K562 (cell line): ENCODE results near the gene CLDN15. TPM values are rescaled to one million over a fixed set of nuclear protein-coding genes. Genes with fewer than 3 reads are reported as not detected.

Source experiments
- ATAC-seq: fragments of 200-7000 bp; cut with Tn5 transposase; 3 replicates; pipeline ENCODE4 v1.9.1; 2020; ENCODE audit warnings: moderate library complexity
- BruUV-seq: library from RNA; stranded (reverse); fragments of 400-500 nt; replicated peaks from 2 replicates; lab custom pipeline; 2021; lab: Mats Ljungman, UMichigan
- CTCF ChIA-PET: fragments of 300-600 bp; formaldehyde crosslinking; extraction: SDS; loops from one replicate; lab custom pipeline; 2021; ENCODE audit warnings: low intra/inter-chr PET ratio; lab: Yijun Ruan, JAX
- POLR2A ChIA-PET: fragments of 300-600, 350-650 bp; sonication (Branson Sonifier 250); formaldehyde crosslinking; extraction: SDS; loops from one replicate; lab custom pipeline; 2021; ENCODE audit warnings: antibody characterized with exemption, inconsistent platforms; lab: Yijun Ruan, JAX
- DNase-seq, 4 experiments: peaks; one replicate each; pipeline versions ENCODE4 v3.0.0 to v3.0.0-alpha.2; 2011 to 2018; ENCODE audit warnings: low spot score in 3 of 4, mixed read lengths in 3 of 4; ENCODE audit errors: extremely low read depth in 1 of 4
- FAIRE-seq: peaks from 2 replicates; lab custom pipeline; 2011; peaks lifted over from hg19 to GRCh38; lab: Jason Lieb, UNC
- H2AFZ ChIP-seq: 2 replicates; pipeline ENCODE4 v1.6.0; 2011; ENCODE audit warnings: low read depth, low read length, control low read depth, inconsistent platforms
- H3K27ac ChIP-seq: fragments of 200-600 bp; 3 replicates; pipeline ENCODE4 v1.8.0; 2011; ENCODE audit warnings: low read depth, mild to moderate bottlenecking, control low read depth, inconsistent platforms, low read length, moderate library complexity, mixed read lengths; ENCODE audit errors: extremely low read depth
- H3K27me3 ChIP-seq, 2 experiments: fragments of 300-600 bp in 1 of 2; 2 replicates in 1 of 2; 3 replicates in 1 of 2; pipeline versions ENCODE4 v1.6.0 to v1.8.0; 2011; ENCODE audit warnings: inconsistent platforms in 2 of 2, low read length in 2 of 2, mild to moderate bottlenecking in 1 of 2, mixed read lengths in 1 of 2, moderate library complexity in 1 of 2; ENCODE audit not compliant: control insufficient read depth in 2 of 2, insufficient read depth in 2 of 2
- H3K36me3 ChIP-seq: fragments of 300-600 bp; 3 replicates; pipeline ENCODE4 v1.8.0; 2011; ENCODE audit warnings: mild to moderate bottlenecking, low read length, inconsistent platforms; ENCODE audit not compliant: control insufficient read depth, insufficient read depth
- H3K4me1 ChIP-seq, 2 experiments: fragments of 200-600 bp in 1 of 2; replicated peaks in 1 of 2; 2 replicates in 1 of 2; 3 replicates in 1 of 2; pipeline versions ENCODE4 v1.5.1 to v1.8.0; 2011; ENCODE audit warnings: inconsistent platforms in 2 of 2, low read length in 2 of 2, mild to moderate bottlenecking in 1 of 2, mixed read lengths in 1 of 2, moderate library complexity in 1 of 2; ENCODE audit not compliant: control insufficient read depth in 2 of 2, insufficient read depth in 2 of 2
- H3K4me2 ChIP-seq: 2 replicates; pipeline ENCODE4 v1.6.1; 2011; ENCODE audit warnings: low read length, control low read depth, inconsistent platforms, mixed read lengths; ENCODE audit not compliant: insufficient read depth
- H3K4me3 ChIP-seq: fragments of 200-600 bp; sonication (generic), shearing (Covaris generic); 2 replicates; pipeline ENCODE4 v1.5.1; 2016; ENCODE audit warnings: control low read depth, inconsistent platforms
- H3K79me2 ChIP-seq: fragments of 200-600 bp; 3 replicates; pipeline ENCODE4 v1.8.0; 2011; ENCODE audit warnings: low read length, inconsistent platforms; ENCODE audit not compliant: control insufficient read depth, insufficient read depth
- H3K9ac ChIP-seq, 2 experiments: 2 replicates each; pipeline versions ENCODE4 v1.6.0 to v1.6.1; 2011; ENCODE audit warnings: low read depth in 2 of 2, low read length in 2 of 2, control low read depth in 1 of 2, inconsistent platforms in 1 of 2, mild to moderate bottlenecking in 1 of 2, mixed read lengths in 1 of 2; ENCODE audit not compliant: insufficient read depth in 1 of 2
- H3K9me1 ChIP-seq: one replicate; pipeline ENCODE4 v1.6.0; 2011; ENCODE audit warnings: inconsistent platforms, mild to moderate bottlenecking, low read length, moderate library complexity; ENCODE audit not compliant: control insufficient read depth, insufficient read depth
- H3K9me3 ChIP-seq: replicated peaks from 2 replicates; pipeline ENCODE4 v1.5.1; 2011; ENCODE audit warnings: low read depth, low read length, inconsistent platforms; ENCODE audit not compliant: control insufficient read depth, insufficient read depth
- H4K20me1 ChIP-seq: replicated peaks from 2 replicates; pipeline ENCODE4 v1.6.1; 2011; ENCODE audit warnings: low read length, inconsistent platforms, mixed read lengths; ENCODE audit not compliant: control insufficient read depth, insufficient read depth
- ADNP ChIP-seq: fragments of 200-800 bp; sonication (Bioruptor generic); IDR thresholded peaks from 2 replicates; pipeline ENCODE4 v1.6.1; 2016; ENCODE audit warnings: missing genetic modification characterization, missing compliant biosample characterization
- CBX3 ChIP-seq, 2 experiments: IDR thresholded peaks; 1 replicate in 1 of 2; 2 replicates in 1 of 2; pipeline ENCODE4 v1.6.1; 2012; ENCODE audit warnings: inconsistent platforms in 2 of 2, low read length in 2 of 2, borderline replicate concordance in 1 of 2, control low read depth in 1 of 2
- ELK1 ChIP-seq: sonication (generic); formaldehyde crosslinking; IDR thresholded peaks from 2 replicates; pipeline ENCODE4 v1.8.1; 2022; ENCODE audit warnings: missing genetic modification reagents
- FOXP1 ChIP-seq: sonication (generic); formaldehyde crosslinking; IDR thresholded peaks from 2 replicates; pipeline ENCODE4 v1.8.0; 2022; ENCODE audit warnings: mild to moderate bottlenecking, missing genetic modification reagents
- HDAC2 ChIP-seq: fragments of 450-650 bp; IDR thresholded peaks from 2 replicates; pipeline ENCODE4 v1.6.1; 2016; ENCODE audit warnings: mild to moderate bottlenecking
- HOXB6 ChIP-seq: fragments of 250-450 bp; sonication (Bioruptor Pico); IDR thresholded peaks from 2 replicates; pipeline ENCODE4 v1.5.1; 2022; ENCODE audit warnings: mild to moderate bottlenecking, borderline replicate concordance
- NR2C1 ChIP-seq, 2 experiments: fragments of 450-650 bp; IDR thresholded peaks; 2 replicates each; pipeline ENCODE4 v1.6.1; 2017; ENCODE audit warnings: mild to moderate bottlenecking in 2 of 2, antibody characterized with exemption in 1 of 2, inconsistent platforms in 1 of 2, missing compliant biosample characterization in 1 of 2, missing genetic modification characterization in 1 of 2
- NR2C2 ChIP-seq, 2 experiments: fragments of 200-800 bp in 1 of 2; sonication (Bioruptor generic) in 1 of 2; sonication (generic) in 1 of 2; formaldehyde crosslinking in 1 of 2; IDR thresholded peaks; 2 replicates each; pipeline versions ENCODE4 v1.6.1 to v1.8.0; 2016 to 2022; ENCODE audit warnings: mild to moderate bottlenecking in 1 of 2, missing compliant biosample characterization in 1 of 2, missing genetic modification characterization in 1 of 2, missing genetic modification reagents in 1 of 2
- RBBP5 ChIP-seq: fragments of 200-600 bp; sonication (generic); IDR thresholded peaks from 2 replicates; pipeline ENCODE4 v1.6.1; 2012; ENCODE audit warnings: borderline replicate concordance, mild to moderate bottlenecking, low read length, control low read depth, inconsistent platforms; ENCODE audit not compliant: insufficient read depth, poor library complexity, severe bottlenecking
- SMAD2 ChIP-seq: fragments of 150-350 bp; IDR thresholded peaks from 2 replicates; pipeline ENCODE4 v1.6.1; 2014; ENCODE audit warnings: low read depth, mild to moderate bottlenecking, low read length
- ZFP91 ChIP-seq: sonication (generic); formaldehyde crosslinking; IDR thresholded peaks from 2 replicates; pipeline ENCODE4 v1.8.0; 2022; ENCODE audit warnings: mild to moderate bottlenecking, missing genetic modification reagents
- ZFPM2 ChIP-seq: fragments of 250-450 bp; sonication (Bioruptor Pico); IDR thresholded peaks from 2 replicates; pipeline ENCODE4 v1.5.1; 2022; ENCODE audit warnings: mild to moderate bottlenecking
- ZNF316 ChIP-seq: fragments of 450-650 bp; IDR thresholded peaks from 2 replicates; pipeline ENCODE4 v1.6.1; 2016
- ZNF561 ChIP-seq: fragments of 450-650 bp; formaldehyde crosslinking; conservative IDR thresholded peaks from 2 replicates; pipeline ENCODE4 v1.4.0; 2020; ENCODE audit warnings: mild to moderate bottlenecking, moderate library complexity
- WGBS: fragments of 100-300 bp; shearing (Covaris generic); methylation state at CpG from one replicate; pipeline ENCODE4 v1.1.6; 2016; ENCODE audit warnings: low coverage, mixed read lengths; ENCODE audit not compliant: insufficient coverage; ENCODE audit errors: missing lambda C conversion rate; 5-methylcytosine and 5-hydroxymethylcytosine counted together
- in situ Hi-C: fragments of 300-500 bp; cut with MboI; formaldehyde crosslinking; loops from 4 replicates; pipeline ENCODE4 v1.15.0; 2018; ENCODE audit warnings: inconsistent platforms, mixed read lengths
- intact Hi-C: fragments of 100-400 bp; cut with micrococcal nuclease; formaldehyde crosslinking; loops from 2 replicates; pipeline ENCODE4 v1.14.2; 2022
- polyA plus RNA-seq, 8 experiments: library from polyadenylated mRNA; depleted of rRNA in 4 of 8; stranded (reverse) in 5 of 8; unstranded in 3 of 8; fragments of >200 nt; fragmentation: Nextera tagmentation in 2 of 8; fragmentation: Illumina TruSeq in 1 of 8; extraction: Ambion mirVana in 2 of 8; extraction: Trizol in 1 of 8; gene quantifications; 2 replicates each; pipeline versions ENCODE4 v1.2.1 to v1.2.3, GENCODE V29; 2011 to 2014; ENCODE audit warnings: inconsistent platforms in 1 of 8, missing spikeins in 1 of 8
- total RNA-seq, 7 experiments: library from RNA; depleted of rRNA in 6 of 7; stranded (reverse); fragments of >200 nt in 6 of 7; fragmentation: Illumina TruSeq in 2 of 7; extraction: Trizol in 2 of 7; gene quantifications; 2 replicates each; pipeline versions ENCODE4 v1.2.1 to v1.2.3, GENCODE V29; 2011 to 2021; ENCODE audit warnings: low replicate concordance in 1 of 7
- TF ChIP-seq, protein P1 (sequence below): sonication (generic); formaldehyde crosslinking; IDR thresholded peaks from 2 replicates; pipeline ENCODE4 v1.8.1; 2023; ENCODE audit warnings: mild to moderate bottlenecking, missing genetic modification reagents

Gene CLDN15
- total and polyA plus RNA-seq, 9 of the 15 experiments (the other 6 are each of a cell fraction or from before 2014, with no cell fraction given), result 0.32 to 14.5 (median 7.4) TPM

GRCh38 chr7:101287032-101287431 lies 49.4 kb upstream of the CLDN15 start:
- in situ Hi-C loops (loop anchor here (5.0 to 25.0 kb wide), 2 partner anchors 375 to 1305 kb away; no protein-coding TSS in a partner anchor), intact Hi-C loops (loop anchor here (10.0 kb wide), 1 partner anchor 212 kb away; no protein-coding TSS in a partner anchor)
- FAIRE-seq, result no peak
- TF ChIP-seq HOXB6 (CRISPR knock-in tag) (no peak), ZNF316 (no peak), ELK1 (CRISPR knock-in tag) (no peak), RBBP5 (no peak), ZFP91 (CRISPR knock-in tag) (no peak), CBX3 (IDR thresholded peaks at IDR 0.05; ENCODE audit: borderline replicate concordance in 1 of 2, low read length in 2 of 2) (no peak), NR2C1 (IDR thresholded peaks at IDR 0.05) (peak; percentile 41; the same call in 1 of the 2 replicates), NR2C1 (tag; IDR thresholded peaks at IDR 0.05) (0 out of 2 replicates have a peak, but pooled peaks have one; percentile 33), ADNP (tag) (no peak), HDAC2 (no peak), ZFPM2 (no peak), FOXP1 (CRISPR knock-in tag) (no peak), SMAD2 (no peak), ZNF561 (no peak), NR2C2 (CRISPR knock-in tag; IDR thresholded peaks at IDR 0.05) (no peak), NR2C2 (tag; IDR thresholded peaks at IDR 0.05) (peak; percentile 40; the same call in 1 of the 2 replicates)
- TF ChIP-seq, protein P1, sequence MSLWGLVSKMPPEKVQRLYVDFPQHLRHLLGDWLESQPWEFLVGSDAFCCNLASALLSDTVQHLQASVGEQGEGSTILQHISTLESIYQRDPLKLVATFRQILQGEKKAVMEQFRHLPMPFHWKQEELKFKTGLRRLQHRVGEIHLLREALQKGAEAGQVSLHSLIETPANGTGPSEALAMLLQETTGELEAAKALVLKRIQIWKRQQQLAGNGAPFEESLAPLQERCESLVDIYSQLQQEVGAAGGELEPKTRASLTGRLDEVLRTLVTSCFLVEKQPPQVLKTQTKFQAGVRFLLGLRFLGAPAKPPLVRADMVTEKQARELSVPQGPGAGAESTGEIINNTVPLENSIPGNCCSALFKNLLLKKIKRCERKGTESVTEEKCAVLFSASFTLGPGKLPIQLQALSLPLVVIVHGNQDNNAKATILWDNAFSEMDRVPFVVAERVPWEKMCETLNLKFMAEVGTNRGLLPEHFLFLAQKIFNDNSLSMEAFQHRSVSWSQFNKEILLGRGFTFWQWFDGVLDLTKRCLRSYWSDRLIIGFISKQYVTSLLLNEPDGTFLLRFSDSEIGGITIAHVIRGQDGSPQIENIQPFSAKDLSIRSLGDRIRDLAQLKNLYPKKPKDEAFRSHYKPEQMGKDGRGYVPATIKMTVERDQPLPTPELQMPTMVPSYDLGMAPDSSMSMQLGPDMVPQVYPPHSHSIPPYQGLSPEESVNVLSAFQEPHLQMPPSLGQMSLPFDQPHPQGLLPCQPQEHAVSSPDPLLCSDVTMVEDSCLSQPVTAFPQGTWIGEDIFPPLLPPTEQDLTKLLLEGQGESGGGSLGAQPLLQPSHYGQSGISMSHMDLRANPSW (CRISPR knock-in tag), result no peak

More at GRCh38 chr7:101287032-101287431, 49.4 kb upstream of the CLDN15 start:
- no peaks in the 10 kb centered on the region for H3K36me3 ChIP-seq
- no peak overlapping the region for H3K4me3 ChIP-seq
- no peak overlapping the region for H3K4me2 ChIP-seq
- POLR2A ChIA-PET, result no interaction called here
- no TSS peak for BruUV-seq
- peaks cover 0 to 3% of the 10 kb centered on the region in 2 experiments; a peak in 1 of 5 replicates for H3K4me1 ChIP-seq
- DNase-seq (no peak), ATAC-seq (no peak)
- no peaks in the 10 kb centered on the region for H3K9me1 ChIP-seq
- no peaks in the 10 kb centered on the region for H3K79me2 ChIP-seq
- no peak overlapping the region for H2AFZ ChIP-seq
- peaks cover 0 to 37% of the 10 kb centered on the region in 2 experiments; a peak in 3 of 5 replicates for H3K27me3 ChIP-seq
- no peaks in the 10 kb centered on the region for H3K9me3 ChIP-seq
- no peaks in the 10 kb centered on the region for H4K20me1 ChIP-seq
- 13% methylated on average over 6 of the region's 6 CpGs for WGBS
- H3K9ac ChIP-seq, result no peak overlapping the region
- CTCF ChIA-PET, result no interaction called here
- no peak overlapping the region for H3K27ac ChIP-seq
